Omental fat pad (tissue), 4 donors: ENCODE results near the gene RSRC2. TPM values are rescaled to one million over a fixed set of nuclear protein-coding genes. Genes with fewer than 3 reads are reported as not detected.
"Not testable (repeated sequence)": the region's sequence is repeated elsewhere in the genome, so short reads cannot be mapped to it uniquely, and the experiment has no call there.

ENCODE experiments used
- ATAC-seq: fragments of 150-250 bp; one replicate; pipeline ENCODE4 v1.9.1; 2016; ENCODE audit warnings: mild to moderate bottlenecking, moderate library complexity; ENCODE audit not compliant: low FRiP score
- DNase-seq: peaks from one replicate; pipeline ENCODE4 v3.0.0-alpha.2; 2019; ENCODE audit warnings: low spot score
- total RNA-seq, 4 donors: library from RNA; depleted of rRNA; stranded (reverse); fragments of >200 nt; gene quantifications; one replicate each; pipeline ENCODE4 v1.1.0, GENCODE V29; 2016
- TF ChIP-seq, protein P1 (sequence below), 3 donors: fragments of 450-650 bp; IDR thresholded peaks; one replicate each; pipeline ENCODE4 v1.5.1; 2016 to 2017; ENCODE audit warnings: antibody characterized with exemption in 3 of 3, mild to moderate bottlenecking in 3 of 3, moderate library complexity in 2 of 3

The RSRC2 gene
- total RNA-seq, 4 donors from 2014 or later: 59.4 to 126 (median 100.0) TPM

DNA sequence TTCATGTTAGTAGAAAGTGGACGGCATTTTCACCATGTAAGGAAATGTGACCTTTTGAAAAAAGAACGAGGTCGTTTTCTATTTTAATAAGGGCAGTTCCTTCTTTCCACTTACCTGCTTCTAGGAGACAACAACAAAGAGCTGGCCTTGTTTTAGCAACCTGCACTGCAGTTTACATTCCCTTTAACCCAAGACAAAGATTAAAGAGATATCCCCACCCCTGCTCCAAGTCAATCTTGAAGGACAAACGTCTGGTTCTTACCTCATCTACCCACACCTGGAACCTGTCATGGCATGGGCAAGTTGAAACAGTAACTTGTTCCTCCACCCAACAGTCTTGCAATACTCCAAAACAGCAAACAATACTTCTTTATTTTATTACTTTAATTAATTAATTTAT, 58.8 kb downstream of the RSRC2 start:
- TF ChIP-seq, protein P1, sequence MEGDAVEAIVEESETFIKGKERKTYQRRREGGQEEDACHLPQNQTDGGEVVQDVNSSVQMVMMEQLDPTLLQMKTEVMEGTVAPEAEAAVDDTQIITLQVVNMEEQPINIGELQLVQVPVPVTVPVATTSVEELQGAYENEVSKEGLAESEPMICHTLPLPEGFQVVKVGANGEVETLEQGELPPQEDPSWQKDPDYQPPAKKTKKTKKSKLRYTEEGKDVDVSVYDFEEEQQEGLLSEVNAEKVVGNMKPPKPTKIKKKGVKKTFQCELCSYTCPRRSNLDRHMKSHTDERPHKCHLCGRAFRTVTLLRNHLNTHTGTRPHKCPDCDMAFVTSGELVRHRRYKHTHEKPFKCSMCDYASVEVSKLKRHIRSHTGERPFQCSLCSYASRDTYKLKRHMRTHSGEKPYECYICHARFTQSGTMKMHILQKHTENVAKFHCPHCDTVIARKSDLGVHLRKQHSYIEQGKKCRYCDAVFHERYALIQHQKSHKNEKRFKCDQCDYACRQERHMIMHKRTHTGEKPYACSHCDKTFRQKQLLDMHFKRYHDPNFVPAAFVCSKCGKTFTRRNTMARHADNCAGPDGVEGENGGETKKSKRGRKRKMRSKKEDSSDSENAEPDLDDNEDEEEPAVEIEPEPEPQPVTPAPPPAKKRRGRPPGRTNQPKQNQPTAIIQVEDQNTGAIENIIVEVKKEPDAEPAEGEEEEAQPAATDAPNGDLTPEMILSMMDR (IDR thresholded peaks at IDR 0.05): no peak
- DNase-seq (no peak), ATAC-seq (no peak)

DNA sequence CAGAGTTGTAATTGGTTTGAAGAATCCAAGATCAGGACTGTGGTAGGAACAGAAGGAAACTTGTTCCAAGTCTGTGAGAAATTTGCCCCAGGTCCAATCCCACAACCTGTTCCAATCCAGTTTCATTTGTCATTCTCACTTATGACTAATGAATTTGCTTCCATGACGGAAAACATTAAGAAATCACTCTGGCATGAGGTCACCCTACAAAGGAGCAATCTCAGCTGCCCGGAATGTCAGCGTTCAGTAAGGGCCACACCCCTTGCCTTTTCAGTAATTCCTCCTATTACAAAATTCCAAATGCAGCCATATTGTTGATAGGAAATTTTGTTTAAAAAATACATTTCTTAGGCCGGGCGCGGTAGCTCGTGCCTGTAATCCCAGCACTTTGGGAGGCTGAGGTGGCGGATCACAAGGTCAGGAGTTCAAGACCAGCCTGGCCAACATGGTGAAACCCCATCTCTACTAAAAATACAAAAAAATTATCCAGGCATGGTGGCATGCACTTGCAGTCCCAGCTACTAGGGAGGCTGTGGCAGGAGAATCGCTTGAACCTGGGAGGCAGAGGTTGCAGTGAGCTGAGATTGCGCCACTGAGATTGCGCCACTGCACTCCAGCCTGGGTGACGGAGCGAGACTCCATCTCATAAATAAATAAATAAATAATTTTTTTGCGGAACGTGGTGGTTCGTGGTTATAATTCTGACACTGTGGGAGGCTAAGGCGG, 62.3 kb downstream of the RSRC2 start:
- ATAC-seq: peak; percentile 94
- DNase-seq: not testable (repeated sequence)

DNA sequence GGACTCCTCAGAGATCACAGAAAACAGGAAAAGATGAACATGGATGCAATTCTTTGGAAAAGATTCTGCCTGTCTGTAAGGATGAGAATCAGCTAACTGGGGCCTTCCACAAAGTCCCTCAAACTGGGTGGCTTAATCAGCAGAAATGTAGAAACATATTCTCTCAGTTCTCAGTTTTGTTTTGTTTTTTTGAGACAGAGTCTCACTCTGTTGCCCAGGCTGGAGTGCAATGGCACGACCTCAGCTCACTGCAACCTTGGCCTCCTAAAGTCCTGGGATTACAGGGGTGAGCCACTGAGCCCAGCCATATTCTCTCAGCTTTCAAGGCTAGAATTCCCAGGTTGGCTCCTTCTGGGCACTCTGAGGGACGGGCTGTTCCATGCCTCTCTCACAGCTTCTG, 66.1 kb downstream of the RSRC2 start:
- ATAC-seq (no peak), DNase-seq (no peak)
- TF ChIP-seq, protein P1 (IDR thresholded peaks at IDR 0.05): no peak

DNA sequence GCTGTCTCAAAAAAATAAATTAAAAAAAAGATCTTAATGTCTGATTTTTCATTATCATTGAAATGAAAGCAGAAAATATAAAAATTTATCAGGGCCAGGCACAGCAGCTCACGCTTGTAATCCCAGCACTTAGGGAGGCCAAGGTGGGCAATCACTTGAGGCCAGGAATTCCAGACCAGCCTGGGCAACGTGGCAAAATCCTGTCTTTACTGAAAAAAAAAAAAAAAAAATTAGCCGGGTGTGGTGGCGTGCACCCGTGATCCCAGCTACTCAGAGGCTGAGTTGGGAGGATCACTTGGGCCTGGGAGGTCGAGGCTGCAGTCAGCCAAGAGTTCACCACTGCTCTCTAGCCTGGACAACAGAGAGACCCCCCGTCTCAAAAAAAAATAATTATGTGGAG, 66.7 kb downstream of the RSRC2 start:
- no peak for DNase-seq

DNA sequence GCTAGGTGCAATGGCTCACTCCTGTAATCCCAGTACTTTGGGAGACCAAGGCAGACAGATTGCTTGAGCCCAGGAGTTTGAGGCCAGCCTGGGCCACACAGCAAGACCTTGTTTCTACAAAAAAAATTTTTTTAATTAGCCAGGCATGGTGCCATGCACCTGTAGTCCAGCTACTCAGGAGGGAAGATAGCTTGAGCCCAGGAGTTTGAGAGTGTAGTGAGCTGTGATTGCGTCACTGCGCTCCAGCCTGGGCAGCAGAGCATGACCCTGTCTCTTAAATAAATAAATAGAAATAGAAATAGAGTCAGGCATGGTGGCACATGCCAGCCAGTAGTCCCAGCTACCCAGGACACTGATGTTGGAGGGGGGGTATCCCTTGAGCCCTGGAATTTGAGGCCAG, 67.5 kb downstream of the RSRC2 start:
- DNase-seq: no peak

More for the DNA sequence above, 66.7 kb downstream of the RSRC2 start:
- ATAC-seq: no peak
- TF ChIP-seq, protein P1 (IDR thresholded peaks at IDR 0.05): no peak

DNA sequence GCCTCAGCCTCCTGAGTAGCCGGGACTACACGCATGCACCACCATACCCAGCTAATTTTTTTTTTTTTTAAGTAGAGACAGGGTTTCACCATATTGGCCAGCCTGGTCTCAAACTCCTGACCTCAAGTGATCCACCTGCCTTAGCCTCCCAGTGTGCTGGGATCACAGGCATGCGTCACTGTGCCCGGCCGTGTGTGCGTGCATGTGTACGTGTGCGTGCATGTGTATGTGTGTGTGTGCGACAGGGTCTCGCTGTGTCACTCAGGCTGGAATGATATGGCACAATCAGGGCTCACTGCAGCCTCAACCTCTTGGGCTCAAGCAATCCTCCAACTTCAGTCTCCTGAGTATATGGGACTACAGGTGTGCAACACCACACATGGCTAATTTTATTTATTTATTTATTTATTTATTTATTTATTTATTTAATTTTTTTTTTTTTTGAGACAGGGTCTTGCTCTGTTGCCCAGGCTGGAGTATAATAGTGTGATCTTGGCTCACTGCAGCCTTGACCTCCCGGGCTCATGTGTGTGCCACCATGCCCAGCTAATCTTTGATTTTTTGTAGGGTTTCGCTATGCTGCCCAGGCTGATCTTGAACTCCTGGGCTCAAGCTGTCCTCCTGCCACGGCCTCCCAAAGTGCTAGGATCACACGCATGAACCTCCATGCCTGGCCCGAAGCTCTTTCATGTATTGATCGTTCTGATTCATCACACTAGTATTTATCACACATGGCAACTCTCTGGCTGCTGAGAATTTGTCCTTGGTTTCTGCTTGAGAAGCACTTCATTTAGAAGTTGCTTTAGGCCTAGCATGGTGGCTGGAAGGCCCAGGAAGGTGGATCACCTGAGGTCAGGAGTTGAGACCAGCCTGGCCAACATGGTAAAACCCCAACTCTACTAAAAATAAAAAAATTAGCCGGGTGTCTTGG, 68.4 kb downstream of the RSRC2 start:
- TF ChIP-seq, protein P1 (IDR thresholded peaks at IDR 0.05): no peak
- DNase-seq (no peak), ATAC-seq (no peak)

More for the DNA sequence above, 67.5 kb downstream of the RSRC2 start:
- TF ChIP-seq, protein P1 (IDR thresholded peaks at IDR 0.05): no peak
- no peak for ATAC-seq

DNA sequence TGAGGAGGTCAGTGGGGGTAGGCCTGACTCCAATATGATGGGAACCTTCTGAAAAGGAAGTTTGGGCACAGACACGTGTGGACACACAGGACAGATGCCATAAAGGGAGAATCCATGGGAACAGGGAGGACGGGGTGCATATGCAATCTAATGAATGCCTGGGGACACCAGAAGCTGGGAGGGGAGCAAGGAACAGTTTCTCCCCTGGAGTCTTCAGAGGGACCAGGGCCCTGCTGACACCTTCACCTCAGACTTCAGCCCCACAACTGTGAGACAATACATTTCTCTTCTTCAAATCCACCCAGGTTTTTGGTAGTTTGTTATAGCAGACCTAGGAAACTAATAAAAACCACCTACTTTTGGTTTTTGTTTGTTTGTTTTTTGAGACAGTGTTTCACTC, 69.1 kb downstream of the RSRC2 start:
- DNase-seq: no peak
- TF ChIP-seq, protein P1 (IDR thresholded peaks at IDR 0.05): no peak
- ATAC-seq: no peak
